GM19193 (cell line): ENCODE data around the gene SPATA7.

Experiments used
- POLR2A ChIP-seq: IDR thresholded peaks from 4 replicates; pipeline ENCODE4 v1.6.1; 2011; ENCODE audit not compliant: insufficient read depth, insufficient read length; ENCODE audit errors: extremely low read depth

Gene SPATA7

DNA sequence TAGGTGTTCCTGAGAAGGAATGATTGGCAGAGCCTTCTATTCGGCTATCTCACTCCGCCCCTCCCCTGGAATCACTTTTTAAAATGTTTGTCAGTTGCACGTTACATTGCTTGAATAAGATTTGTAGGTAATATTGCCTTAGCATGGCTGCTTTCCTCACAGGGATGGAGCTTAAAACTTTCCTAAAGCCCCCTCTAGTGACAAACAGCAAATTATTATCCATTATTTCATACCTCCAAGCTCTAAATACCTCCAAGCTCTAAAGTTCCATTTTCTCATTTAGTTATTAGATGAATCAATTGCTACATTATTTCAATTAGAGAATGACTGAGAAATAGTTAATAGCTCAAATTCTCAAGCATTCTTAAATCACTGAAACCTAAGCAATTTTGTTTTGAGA is 5.1 kb upstream of the SPATA7 start:
- TF ChIP-seq POLR2A, result no peak

DNA sequence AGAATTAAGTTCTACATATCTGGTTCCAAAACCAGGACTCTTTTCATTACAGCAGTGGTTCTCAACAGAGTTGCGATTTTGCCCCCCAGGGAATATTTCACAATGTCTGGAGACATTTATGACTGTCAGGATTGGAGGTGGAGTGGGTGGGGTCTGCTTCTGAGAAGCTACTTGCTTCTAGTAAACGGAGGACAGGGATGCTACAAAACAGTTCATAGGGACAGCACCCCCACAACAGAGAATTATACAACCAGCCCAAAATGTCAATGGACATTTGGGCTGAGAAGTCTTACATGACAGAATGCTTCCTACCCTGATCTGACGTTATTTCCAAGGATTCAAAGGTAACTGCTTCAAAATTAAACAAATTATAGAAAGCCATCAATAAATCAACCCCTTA is 739 bp upstream of the SPATA7 start:
- TF ChIP-seq POLR2A, result no peak

DNA sequence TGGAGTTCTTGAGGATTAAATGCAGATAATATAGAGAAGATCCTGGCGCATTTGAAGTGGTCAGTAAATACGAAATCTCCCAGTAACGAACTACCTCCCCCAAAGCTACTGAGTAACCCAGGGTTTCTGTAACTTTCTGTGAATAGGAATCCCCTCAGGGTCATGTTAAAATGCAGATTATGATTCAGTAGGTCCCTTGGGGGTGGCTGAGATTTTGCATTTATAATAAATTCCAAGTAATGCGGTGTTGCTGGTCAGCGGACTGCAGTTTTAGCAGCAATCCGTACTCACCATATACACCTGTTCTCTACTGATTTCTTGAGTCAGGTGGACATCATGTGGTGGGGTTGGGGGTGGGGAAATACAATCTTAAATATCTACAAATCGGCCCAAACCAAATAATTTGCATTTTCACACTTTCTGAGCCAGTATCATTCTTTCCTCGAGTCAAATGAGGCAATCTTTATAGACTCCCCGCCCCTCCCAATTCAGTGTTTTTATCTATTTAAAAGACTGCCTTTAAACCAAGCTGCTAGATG is 868 bp downstream of the SPATA7 start:
- no peak for TF ChIP-seq POLR2A

DNA sequence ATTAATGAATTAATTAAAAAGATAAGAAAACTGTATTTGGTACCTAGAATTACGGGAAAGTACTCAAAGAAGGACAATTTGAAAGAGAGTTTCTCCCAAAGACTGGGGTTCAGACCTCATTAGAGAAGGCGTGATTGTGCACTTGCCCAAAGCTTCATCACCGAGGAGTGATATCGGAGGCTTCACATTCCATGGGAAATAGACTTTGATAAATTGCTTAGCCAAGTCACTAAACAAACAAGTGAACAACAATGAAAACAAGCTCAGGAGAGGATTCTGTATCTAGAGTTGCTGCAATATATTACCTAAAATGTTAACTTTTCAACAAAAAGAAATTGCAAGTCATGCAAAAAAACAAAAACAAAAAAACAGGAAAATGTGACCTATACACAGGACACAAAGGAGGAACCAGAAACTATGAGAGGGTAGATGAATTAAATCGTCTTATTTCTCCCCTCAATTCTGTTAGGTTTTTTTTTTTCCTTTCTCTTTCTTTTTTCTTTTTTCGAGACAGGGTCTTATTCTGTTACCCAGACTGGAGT is 3.4 kb downstream of the SPATA7 start:
- no peak for TF ChIP-seq POLR2A

DNA sequence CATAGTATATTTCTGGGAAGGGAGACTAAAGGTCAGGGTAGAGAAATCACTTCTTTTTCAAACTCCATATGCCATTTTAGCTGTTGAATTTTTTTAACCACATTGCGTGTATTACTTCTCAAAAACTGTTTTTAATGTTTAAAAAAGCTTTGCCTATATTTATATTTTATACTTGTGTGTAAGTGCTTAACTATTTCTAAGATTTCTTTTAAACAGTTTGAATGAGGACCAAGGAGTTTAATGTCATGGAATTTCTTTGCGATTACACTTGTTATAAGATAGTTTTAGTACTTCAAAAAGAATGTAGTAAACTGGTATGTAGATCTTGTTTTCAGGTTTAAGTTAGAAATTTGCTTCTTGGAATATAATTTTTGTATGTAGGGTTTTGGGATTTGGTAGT is 7.2 kb downstream of the SPATA7 start:
- no peak for TF ChIP-seq POLR2A

DNA sequence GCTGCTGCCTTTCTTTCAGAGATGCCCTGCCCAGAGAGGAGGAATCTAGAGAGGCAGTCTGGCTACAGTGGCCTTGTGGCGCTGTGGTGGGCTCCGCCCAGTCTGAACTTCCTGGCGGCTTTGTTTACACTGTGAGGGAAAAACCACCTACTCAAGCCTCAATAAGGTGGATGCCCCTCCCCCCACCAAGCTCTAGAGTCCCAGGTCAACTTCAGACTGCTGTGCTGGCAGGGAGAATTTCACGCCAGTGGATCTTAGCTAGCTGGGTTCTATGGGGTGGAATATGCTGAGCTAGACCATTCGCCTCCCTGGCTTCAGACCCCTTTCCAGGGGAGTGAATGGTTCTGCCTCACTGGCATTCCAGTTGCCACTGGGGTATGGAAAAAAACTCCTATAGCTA is 25.6 kb downstream of the SPATA7 start:
- TF ChIP-seq POLR2A, result no peak

DNA sequence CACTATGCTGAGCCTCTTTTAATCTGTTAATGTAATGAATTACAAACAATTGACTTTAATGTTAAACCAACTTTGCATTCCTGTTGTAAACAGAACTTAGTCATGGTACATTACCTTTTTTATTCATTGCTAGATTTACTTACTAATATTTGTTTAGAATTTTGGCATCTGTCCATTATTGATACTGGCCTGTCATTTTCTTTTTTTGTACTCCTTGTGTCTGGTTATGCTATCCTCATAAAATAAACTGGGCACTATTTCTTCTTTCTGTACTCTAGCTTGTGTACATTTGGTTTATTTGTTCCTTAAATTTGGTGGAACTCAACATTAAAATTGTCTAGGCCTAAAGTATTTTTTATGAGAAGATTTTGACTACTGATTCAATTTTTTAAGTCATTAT is 32.1 kb downstream of the SPATA7 start:
- no peak for TF ChIP-seq POLR2A

DNA sequence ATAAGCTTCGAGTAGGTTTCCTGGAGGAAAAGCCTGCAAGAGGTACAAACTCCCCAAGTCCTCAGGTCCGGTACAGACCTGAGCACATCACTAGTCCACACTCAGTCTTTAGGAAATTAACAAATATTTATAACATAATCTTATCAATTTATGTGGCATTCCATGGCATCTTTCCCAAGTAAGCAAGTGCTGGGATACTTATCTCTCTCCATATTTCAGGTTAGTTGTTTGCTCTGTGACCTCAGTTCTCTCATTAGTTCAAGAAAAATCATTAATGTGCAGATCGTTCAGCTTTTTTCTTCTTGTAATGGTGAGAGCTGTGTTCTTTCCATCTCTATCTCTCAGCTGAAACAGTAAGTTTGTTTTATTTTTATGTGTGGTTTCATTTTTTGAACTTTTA is 34.7 kb downstream of the SPATA7 start:
- TF ChIP-seq POLR2A, result no peak

DNA sequence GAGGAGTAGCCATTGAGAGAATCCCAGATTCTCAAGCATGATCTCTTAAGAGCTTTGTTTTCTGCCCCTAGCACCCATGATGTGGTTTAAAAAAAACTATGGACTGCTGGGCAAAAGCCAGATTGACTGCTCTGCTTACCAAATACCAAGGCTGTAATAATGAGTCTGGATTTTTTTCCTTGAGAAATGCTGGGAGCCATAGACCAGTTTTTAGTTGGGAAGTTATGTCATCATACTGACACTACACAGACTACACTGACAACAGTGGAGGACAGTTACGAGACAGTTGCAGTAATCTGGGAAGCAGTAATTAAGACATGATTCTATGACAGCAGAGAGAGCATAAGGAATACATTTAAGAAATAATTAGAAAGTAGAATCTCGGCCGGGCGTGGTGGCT is 35.8 kb downstream of the SPATA7 start:
- no peak for TF ChIP-seq POLR2A

DNA sequence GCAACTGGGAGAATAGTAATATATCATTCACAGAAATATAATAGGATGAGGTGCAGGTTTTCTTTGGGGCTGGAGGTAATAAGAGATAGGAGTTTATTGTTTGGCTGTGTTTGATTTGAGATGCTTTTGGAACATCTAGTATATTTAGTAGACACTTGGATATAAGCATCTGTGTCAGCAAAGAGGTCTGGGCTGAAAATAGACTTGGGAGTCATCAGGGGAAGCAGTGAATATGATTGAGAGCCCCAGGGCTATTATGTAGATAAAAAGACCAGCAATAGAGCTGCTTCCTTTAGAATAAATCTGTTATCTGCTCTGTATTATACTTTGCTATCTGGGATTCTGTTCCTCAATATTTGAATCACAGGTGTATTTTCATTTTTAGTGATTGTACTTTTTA is 36.6 kb downstream of the SPATA7 start:
- no peak for TF ChIP-seq POLR2A

DNA sequence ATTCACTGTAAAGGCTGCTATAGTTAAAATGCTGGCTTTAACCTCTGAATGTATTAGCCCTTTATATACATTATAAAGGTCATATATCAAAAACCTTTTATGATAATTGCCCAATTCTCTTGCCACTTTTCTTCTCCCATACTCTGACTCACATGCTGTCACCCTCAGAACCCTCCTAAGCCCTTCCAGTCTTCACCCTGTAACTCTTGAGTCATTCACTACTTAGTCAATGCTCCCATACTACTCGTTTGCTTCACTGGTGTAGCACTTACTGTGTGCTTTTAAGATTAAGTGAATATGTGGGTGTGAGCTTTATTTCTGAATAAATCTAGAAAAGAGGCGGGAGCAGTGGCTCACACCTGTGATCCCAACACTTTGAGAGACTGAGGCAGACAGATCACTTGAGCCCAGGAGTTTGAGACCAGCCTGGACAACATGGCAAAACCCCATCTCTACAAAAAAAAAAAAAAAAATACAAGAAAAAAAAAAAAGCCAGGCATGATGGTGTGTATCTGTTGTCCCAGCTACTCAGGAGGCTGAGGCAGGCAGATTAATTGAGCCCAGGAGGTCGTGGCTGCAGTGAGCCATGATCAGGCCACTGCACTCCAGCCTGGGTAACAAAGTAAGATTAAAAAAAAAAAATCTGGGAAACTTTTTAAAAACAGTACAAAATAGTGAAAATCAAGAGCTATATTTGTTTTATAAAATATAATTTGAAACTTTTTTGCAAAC is 37.6 kb downstream of the SPATA7 start:
- TF ChIP-seq POLR2A, result no peak

DNA sequence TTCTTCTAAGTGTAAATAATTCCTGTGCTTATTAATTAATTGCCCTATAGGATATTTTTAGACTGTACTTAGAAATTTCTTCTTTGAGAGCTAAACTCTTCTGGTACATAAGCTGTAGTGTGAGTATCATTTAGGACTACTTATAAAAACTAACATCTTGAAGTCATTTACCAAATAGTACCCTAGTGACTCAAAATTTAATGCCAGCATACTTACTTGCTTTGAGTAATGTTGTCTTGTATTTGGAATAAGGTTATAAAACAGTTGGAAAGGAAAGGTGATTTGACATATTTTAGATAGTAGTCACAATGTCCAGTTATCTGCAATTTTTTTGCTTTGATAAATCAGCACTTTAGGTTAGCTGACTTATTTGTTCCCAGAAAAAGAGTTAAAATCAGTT is 39.1 kb downstream of the SPATA7 start:
- TF ChIP-seq POLR2A, result no peak

DNA sequence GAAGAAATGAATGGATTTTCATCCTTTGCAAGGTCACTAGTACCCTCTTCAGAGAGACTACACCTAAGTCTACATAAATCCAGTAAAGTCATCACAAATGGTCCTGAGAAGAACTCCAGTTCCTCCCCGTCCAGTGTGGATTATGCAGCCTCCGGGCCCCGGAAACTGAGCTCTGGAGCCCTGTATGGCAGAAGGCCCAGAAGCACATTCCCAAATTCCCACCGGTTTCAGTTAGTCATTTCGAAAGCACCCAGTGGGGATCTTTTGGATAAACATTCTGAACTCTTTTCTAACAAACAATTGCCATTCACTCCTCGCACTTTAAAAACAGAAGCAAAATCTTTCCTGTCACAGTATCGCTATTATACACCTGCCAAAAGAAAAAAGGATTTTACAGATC is 40.8 kb downstream of the SPATA7 start:
- no peak for TF ChIP-seq POLR2A

DNA sequence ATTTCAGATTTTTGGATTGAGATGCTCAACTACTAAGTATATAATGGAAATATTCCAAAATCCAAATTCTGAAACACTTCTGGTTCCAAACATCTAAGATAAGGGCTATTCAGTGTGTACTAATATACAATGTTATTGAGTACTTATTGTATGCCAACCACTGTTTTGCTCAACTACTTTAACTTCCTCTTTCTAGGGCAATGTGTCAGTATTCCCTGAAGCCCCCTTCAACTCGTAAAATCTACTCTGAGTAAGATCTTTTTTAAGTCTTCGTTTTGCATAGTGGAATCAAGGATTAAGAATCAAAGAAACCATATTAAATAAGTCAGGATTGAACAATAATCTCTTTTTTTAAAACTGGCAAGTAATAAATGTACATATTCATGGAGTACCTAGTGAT is 45.5 kb downstream of the SPATA7 start:
- no peak for TF ChIP-seq POLR2A

DNA sequence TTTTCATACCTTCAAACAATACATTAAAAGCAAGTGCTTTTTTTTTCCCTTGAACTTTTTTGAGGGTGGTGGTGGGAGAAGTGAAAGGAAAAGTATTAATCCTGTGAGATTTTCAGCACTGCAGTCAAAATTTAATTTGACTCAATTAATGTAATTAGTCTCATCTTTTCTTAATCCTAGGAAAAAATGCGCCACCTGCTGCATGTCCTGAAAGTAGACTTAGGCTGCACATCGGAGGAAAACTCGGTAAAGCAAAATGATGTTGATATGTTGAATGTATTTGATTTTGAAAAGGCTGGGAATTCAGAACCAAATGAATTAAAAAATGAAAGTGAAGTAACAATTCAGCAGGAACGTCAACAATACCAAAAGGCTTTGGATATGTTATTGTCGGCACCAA is 52.2 kb downstream of the SPATA7 start:
- no peak for TF ChIP-seq POLR2A

DNA sequence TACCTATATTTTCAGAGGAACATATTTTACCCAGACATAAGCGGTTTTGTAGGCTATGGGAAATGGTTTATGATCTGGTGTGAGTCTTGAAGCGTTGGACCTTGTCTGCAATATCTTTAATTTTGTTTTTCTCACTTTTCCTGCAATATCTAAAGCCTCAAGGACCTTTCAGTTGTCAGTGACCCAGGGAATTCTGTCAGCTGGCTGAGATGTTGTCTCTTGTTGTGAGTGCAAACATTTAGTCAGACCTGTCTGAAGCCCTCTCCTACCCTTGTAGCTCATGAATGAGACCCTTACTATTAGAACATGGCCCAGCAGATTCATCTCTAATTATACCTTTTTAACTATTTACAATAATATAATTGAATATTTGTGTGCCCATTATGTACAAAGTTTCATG is 53.6 kb downstream of the SPATA7 start:
- TF ChIP-seq POLR2A, result no peak
